GM10266 (cell line): ENCODE results near the gene EPHA3.

Source experiments
- DNase-seq: peaks from one replicate; pipeline ENCODE4 v3.0.0; 2012; ENCODE audit errors: extremely low spot score
- CTCF ChIP-seq: IDR thresholded peaks from 2 replicates; pipeline ENCODE4 v1.5.1; 2012; ENCODE audit warnings: mild to moderate bottlenecking, low read depth; ENCODE audit not compliant: control insufficient read depth, insufficient read depth; ENCODE audit errors: missing control alignments

EPHA3 gene

GRCh38 chr3:89198591-89198990 lies 91.2 kb downstream of the EPHA3 start:
- TF ChIP-seq CTCF = no peak
- no peak for DNase-seq

GRCh38 chr3:89212619-89213018 lies 105.2 kb downstream of the EPHA3 start:
- DNase-seq = no peak
- TF ChIP-seq CTCF = no peak

GRCh38 chr3:89216016-89216739 lies 108.8 kb downstream of the EPHA3 start:
- no peak for DNase-seq
- TF ChIP-seq CTCF = no peak

GRCh38 chr3:89217148-89217685 lies 109.8 kb downstream of the EPHA3 start:
- no peak for TF ChIP-seq CTCF
- no peak for DNase-seq

GRCh38 chr3:89221924-89222323 lies 114.5 kb downstream of the EPHA3 start:
- TF ChIP-seq CTCF = no peak
- no peak for DNase-seq

- no peak for TF ChIP-seq CTCF
Observed at GRCh38 chr3:89223188-89223587, 115.8 kb downstream of the EPHA3 start.

GRCh38 chr3:89227218-89227617 lies 119.8 kb downstream of the EPHA3 start:
- TF ChIP-seq CTCF = no peak
- DNase-seq = no peak

More at GRCh38 chr3:89223188-89223587, 115.8 kb downstream of the EPHA3 start:
- no peak for DNase-seq
